UCSD-AML1 (cell line): Measurements from ENCODE around the gene DNAJC15.

Experiments
- DNase-seq: peaks from one replicate; lab custom pipeline; 2025; ENCODE audit not compliant: unreplicated experiment; lab: John Stamatoyannopoulos, UW

Gene DNAJC15

GRCh38 chr13:43123856-43124255, 100.5 kb downstream of the DNAJC15 start:
- no peak for DNase-seq

- no peak for DNase-seq
Measured at GRCh38 chr13:43124490-43124889, 101.1 kb downstream of the DNAJC15 start.

- DNase-seq = no peak
Measured at GRCh38 chr13:43126420-43126819, 103.0 kb downstream of the DNAJC15 start.

- DNase-seq = no peak
Measured at GRCh38 chr13:43127103-43127798, 103.9 kb downstream of the DNAJC15 start.

GRCh38 chr13:43127827-43128226, 104.4 kb downstream of the DNAJC15 start:
- DNase-seq = no peak

GRCh38 chr13:43128504-43128961, 105.1 kb downstream of the DNAJC15 start:
- no peak for DNase-seq

- DNase-seq = no peak
Measured at GRCh38 chr13:43129066-43129465, 105.7 kb downstream of the DNAJC15 start.

- DNase-seq = no peak
Measured at GRCh38 chr13:43129511-43130110, 106.2 kb downstream of the DNAJC15 start.

- DNase-seq = no peak
Measured at GRCh38 chr13:43132257-43132656, 108.9 kb downstream of the DNAJC15 start.

- DNase-seq = no peak
Measured at GRCh38 chr13:43132911-43133310, 109.5 kb downstream of the DNAJC15 start.

- no peak for DNase-seq
Measured at GRCh38 chr13:43133792-43134191, 110.4 kb downstream of the DNAJC15 start.

- no peak for DNase-seq
Measured at GRCh38 chr13:43134868-43135267, 111.5 kb downstream of the DNAJC15 start.

- no peak for DNase-seq
Measured at GRCh38 chr13:43135516-43135915, 112.1 kb downstream of the DNAJC15 start.

GRCh38 chr13:43136920-43137575, 113.7 kb downstream of the DNAJC15 start:
- no peak for DNase-seq

- no peak for DNase-seq
Measured at GRCh38 chr13:43139211-43139610, 115.8 kb downstream of the DNAJC15 start.

- no peak for DNase-seq
Measured at GRCh38 chr13:43139921-43140320, 116.5 kb downstream of the DNAJC15 start.

GRCh38 chr13:43140985-43141384, 117.6 kb downstream of the DNAJC15 start:
- DNase-seq = no peak

- no peak for DNase-seq
Measured at GRCh38 chr13:43141685-43142084, 118.3 kb downstream of the DNAJC15 start.

GRCh38 chr13:43143591-43143990, 120.2 kb downstream of the DNAJC15 start:
- DNase-seq = no peak

- no peak for DNase-seq
Measured at GRCh38 chr13:43145534-43146196, 122.3 kb downstream of the DNAJC15 start.

GRCh38 chr13:43146400-43146799, 123.0 kb downstream of the DNAJC15 start:
- no peak for DNase-seq
